Keratinocyte (primary cell): ENCODE measurements around the gene IRAK2.

ENCODE experiments used
- CTCF ChIP-seq, 3 experiments: IDR thresholded peaks in 1 of 3; conservative IDR thresholded peaks in 1 of 3; optimal IDR thresholded peaks in 1 of 3; 2 replicates in 2 of 3; 3 replicates in 1 of 3; pipeline versions ENCODE3 to v1.5.1; 2011; ENCODE audit warnings: low read length in 3 of 3, mild to moderate bottlenecking in 3 of 3, moderate library complexity in 2 of 3, control low read depth in 1 of 3, inconsistent platforms in 1 of 3; ENCODE audit not compliant: insufficient read depth in 2 of 3; ENCODE audit errors: extremely low read depth in 1 of 3
- EZH2 ChIP-seq: IDR thresholded peaks from one replicate; pipeline ENCODE4 v1.6.1; 2012; ENCODE audit warnings: inconsistent platforms, mild to moderate bottlenecking, low read length, moderate library complexity

DNA sequence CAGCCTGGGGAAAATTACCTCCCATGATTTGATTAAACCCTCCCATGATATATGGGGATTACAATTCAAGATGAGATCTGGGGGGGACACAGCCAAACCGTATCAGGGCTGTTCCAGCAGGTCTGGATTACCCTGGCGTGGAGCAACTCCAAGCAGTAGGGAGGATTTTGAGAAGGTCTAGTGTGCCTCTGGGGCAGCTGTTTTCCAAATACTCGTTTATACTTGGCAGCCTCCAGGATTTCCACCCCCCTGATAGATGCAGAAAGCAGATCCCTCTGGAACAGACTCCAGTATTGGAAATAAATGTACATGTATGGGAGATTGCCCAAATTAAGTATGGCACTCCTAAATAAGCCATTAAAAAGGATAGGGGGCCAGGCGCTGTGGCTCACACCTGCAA is 7.7 kb upstream of the IRAK2 start:
- TF ChIP-seq CTCF (optimal IDR thresholded peaks at IDR 0.05 in 1 of 3, IDR thresholded peaks at IDR 0.05 in 1 of 3, conservative IDR thresholded peaks at IDR 0.05 in 1 of 3; ENCODE audit: extremely low read depth in 1 of 3, insufficient read depth in 2 of 3, low read length in 3 of 3) (no peak), EZH2 (no peak)
